Activated T-cell treated with anti-CD3 and anti-CD28 coated beads for 24 hours (primary cell): ENCODE results near the gene PLA2G6.

Source experiments
- DNase-seq: peaks from one replicate; pipeline ENCODE4 v3.0.0-alpha.2; 2020; ENCODE audit warnings: low read depth

Gene PLA2G6

GRCh38 chr22:38070250-38070921, 111.2 kb downstream of the PLA2G6 start:
- no peak for DNase-seq

GRCh38 chr22:38069372-38070249, 112.0 kb downstream of the PLA2G6 start:
- no peak for DNase-seq

DNA sequence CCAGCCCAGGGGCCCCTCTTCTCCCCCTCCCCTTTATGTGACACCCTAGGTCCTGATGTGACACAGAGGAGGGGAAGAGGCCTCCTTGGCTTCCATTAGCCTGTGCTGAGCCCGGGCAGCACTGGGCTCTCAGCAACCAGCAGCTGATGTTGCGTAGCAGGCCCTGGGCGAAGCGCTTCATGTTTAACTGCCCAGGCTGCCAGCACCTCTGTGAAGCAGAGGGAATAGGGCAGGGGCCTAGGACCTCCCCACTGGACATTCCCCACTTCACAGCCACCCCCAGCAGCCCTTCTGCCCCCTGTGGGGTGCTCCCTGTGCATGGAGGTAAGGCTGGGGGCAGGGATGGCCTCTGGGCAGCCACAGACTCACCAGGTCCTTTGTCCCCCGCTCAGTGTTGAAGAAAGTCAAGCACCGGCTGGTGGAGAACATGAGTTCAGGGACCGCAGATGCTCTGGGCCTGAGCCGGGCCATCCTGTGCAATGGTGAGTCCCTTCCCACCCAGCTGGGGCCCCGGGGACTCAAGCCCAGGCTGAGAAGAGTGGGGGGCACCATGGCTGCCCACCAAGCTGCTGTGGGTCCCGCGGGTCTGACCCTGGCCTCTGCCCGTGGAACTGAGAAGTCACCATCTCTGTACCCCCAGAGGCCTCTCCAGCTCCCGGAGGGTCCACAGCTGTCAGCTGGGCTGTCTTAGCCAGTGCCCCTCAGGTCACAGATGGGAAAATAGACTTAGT, 112.8 kb downstream of the PLA2G6 start:
- DNase-seq, result no peak

DNA sequence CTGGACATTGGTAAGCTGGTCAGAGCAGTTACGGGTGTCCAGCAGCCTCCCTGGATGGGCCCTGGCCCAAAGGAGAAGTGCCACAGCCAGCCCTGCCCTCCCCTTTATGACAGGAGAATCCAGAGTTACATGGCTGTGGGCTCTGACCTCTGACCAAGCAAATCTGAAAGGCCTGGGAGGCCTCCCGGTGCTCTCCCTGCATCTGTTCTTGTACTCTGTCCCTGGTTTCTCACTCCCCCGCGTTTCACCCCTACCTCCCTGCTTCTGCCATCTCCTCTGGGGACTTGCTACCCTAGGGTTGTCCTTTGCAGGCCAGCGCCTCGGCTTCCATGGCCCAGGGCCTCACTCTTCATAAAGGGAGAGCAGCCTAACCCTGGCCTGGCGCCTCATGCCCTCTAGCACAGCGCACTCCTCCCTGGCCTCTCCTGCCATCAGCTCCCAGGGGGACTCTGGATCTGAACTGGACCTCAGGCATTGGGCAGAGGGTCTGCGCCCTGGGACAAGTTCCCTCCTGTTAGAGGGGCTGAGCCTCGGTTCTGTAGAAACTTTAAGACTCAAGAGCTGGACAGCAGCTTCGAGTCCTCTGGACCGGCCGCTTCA, 113.8 kb downstream of the PLA2G6 start:
- DNase-seq, result no peak

- no peak for DNase-seq
These were observed 114.6 kb downstream of the PLA2G6 start for GRCh38 chr22:38067028-38067415.

- DNase-seq, result no peak
These were observed 115.1 kb downstream of the PLA2G6 start for GRCh38 chr22:38066381-38067027.

DNA sequence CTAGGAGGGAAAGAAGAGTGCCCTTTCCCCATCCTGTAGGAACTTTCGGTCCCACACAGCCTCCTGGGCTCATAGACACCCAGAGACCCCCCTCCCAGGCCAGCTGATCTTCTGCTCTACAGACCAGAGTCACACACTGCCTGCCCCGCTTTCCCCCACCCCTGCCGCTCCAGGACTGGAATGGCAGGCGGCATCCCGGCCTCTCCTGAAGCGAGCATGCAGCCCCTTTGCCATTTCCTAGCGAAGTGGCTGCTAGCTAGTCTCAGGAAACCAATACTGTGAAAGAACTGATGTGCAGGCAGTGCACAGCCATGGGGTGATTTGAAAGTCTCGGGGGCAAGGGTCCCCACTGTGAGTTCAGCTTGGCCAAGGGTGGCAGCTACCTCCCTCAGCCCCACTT, 116.1 kb downstream of the PLA2G6 start:
- no peak for DNase-seq

GRCh38 chr22:38062791-38063190, 118.8 kb downstream of the PLA2G6 start:
- DNase-seq, result no peak
